HG03066 (cell line): ENCODE results near the gene WDR26.
"Not testable (repeated sequence)": the region's sequence is repeated elsewhere in the genome, so short reads cannot be mapped to it uniquely, and the experiment has no call there.

Experiments
- ATAC-seq: cut with Tn5 transposase; IDR thresholded peaks from one replicate; pipeline ENCODE4 v1.9.1; 2021; ENCODE audit warnings: low read depth; ENCODE audit not compliant: unreplicated experiment

The WDR26 gene

GRCh38 chr1:224435318-224435763 is 744 bp upstream of the WDR26 start:
- ATAC-seq, result peak; percentile 10

- ATAC-seq, result peak; percentile 2
Measured at GRCh38 chr1:224433701-224434672, 610 bp downstream of the WDR26 start.

- ATAC-seq, result no peak
Measured at GRCh38 chr1:224433041-224433691, 1.4 kb downstream of the WDR26 start.

- no peak for ATAC-seq
Measured at GRCh38 chr1:224432672-224433040, 1.9 kb downstream of the WDR26 start.

- ATAC-seq, result no peak
Measured at GRCh38 chr1:224432146-224432545, 2.5 kb downstream of the WDR26 start.

GRCh38 chr1:224431726-224432125 is 2.9 kb downstream of the WDR26 start:
- ATAC-seq, result no peak

GRCh38 chr1:224430511-224431113 is 4.0 kb downstream of the WDR26 start:
- ATAC-seq, result no peak

GRCh38 chr1:224429616-224430326 is 4.8 kb downstream of the WDR26 start:
- ATAC-seq, result no peak

- ATAC-seq, result not testable (repeated sequence)
Measured at GRCh38 chr1:224428713-224429112, 5.9 kb downstream of the WDR26 start.

- no peak for ATAC-seq
Measured at GRCh38 chr1:224427346-224427745, 7.3 kb downstream of the WDR26 start.

- ATAC-seq, result not testable (repeated sequence)
Measured at GRCh38 chr1:224426869-224427268, 7.7 kb downstream of the WDR26 start.

GRCh38 chr1:224425279-224425884 is 9.2 kb downstream of the WDR26 start:
- ATAC-seq, result no peak

GRCh38 chr1:224420106-224420505 is 14.5 kb downstream of the WDR26 start:
- ATAC-seq, result no peak

- ATAC-seq, result no peak
Measured at GRCh38 chr1:224411766-224412165, 22.8 kb downstream of the WDR26 start.

- ATAC-seq, result no peak
Measured at GRCh38 chr1:224408294-224408590, 26.4 kb downstream of the WDR26 start.

GRCh38 chr1:224407571-224408293 is 26.9 kb downstream of the WDR26 start:
- no peak for ATAC-seq

- ATAC-seq, result no peak
Measured at GRCh38 chr1:224406216-224406615, 28.4 kb downstream of the WDR26 start.

- ATAC-seq, result no peak
Measured at GRCh38 chr1:224405604-224405970, 29.0 kb downstream of the WDR26 start.

- ATAC-seq, result no peak
Measured at GRCh38 chr1:224404916-224405603, 29.5 kb downstream of the WDR26 start.
